ENCODE results near the gene WTAP. TPM values are rescaled to one million over a fixed set of nuclear protein-coding genes. Genes with fewer than 3 reads are reported as not detected.

Gene WTAP
- total RNA-seq, 1 donor from 2014 or later: 108 TPM

DNA sequence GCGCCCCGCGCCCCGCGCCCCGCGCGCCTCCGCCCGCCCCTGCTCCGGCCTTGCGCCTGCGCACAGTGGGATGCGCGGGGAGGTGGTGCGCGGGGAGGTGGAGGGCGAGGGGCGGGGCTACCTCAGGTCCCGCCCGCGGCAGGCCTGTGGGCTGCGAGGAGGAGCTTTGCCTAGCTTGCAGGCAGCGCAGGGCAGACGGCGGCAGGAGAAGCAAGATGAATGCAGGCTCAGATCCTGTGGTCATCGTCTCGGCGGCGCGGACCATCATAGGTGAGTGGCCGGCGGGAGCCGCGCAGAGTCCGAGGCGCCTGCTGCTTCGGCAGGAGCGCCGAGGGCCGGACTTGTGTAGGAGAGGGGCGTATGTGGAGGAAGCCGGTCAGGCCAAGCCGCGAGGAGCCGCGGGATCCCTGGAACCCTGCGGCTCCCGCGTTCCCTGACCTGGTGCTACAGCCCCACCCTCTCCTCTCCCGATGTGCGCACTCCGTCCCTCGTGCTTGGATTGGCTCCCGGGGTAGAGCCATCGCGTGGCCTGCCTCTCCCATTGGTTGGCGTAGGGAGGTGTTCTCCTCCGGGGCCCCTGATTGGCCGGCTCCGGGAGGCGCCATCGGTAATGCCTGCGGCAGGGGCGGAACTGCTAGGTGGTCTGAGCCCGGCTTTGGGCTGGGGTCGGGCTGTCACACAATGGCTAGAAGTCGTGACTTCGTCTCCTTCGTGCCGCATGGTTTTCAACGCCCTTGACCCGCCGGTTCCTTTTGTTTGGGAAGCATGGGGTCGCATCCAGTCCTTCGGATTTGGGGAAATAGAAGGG lies 34.8 kb downstream of the WTAP start, which contains the start of gene ACAT2:
Gene ACAT2, plus strand, starts transcription at position 173 of the 808 bp plus-strand sequence. Its CDS starts 43 bp downstream, at position 216.
- Mint-ChIP-seq H3K4me1 (ENCODE audit: low read depth, unreplicated experiment) (peaks cover 14% of the 10 kb centered on the region), H3K27ac (ENCODE audit: unreplicated experiment) (peak within 1 kb of the TSS; percentile 84), H3K36me3 (ENCODE audit: unreplicated experiment) (no peaks in the 10 kb centered on the region), H3K9me3 (ENCODE audit: unreplicated experiment) (peaks cover 5% of the 10 kb centered on the region), H3K4me3 (ENCODE audit: unreplicated experiment) (peak within 1 kb of the TSS; percentile 93), H3K27me3 (ENCODE audit: unreplicated experiment) (peaks cover 8% of the 10 kb centered on the region)
- TF ChIP-seq, protein P1, sequence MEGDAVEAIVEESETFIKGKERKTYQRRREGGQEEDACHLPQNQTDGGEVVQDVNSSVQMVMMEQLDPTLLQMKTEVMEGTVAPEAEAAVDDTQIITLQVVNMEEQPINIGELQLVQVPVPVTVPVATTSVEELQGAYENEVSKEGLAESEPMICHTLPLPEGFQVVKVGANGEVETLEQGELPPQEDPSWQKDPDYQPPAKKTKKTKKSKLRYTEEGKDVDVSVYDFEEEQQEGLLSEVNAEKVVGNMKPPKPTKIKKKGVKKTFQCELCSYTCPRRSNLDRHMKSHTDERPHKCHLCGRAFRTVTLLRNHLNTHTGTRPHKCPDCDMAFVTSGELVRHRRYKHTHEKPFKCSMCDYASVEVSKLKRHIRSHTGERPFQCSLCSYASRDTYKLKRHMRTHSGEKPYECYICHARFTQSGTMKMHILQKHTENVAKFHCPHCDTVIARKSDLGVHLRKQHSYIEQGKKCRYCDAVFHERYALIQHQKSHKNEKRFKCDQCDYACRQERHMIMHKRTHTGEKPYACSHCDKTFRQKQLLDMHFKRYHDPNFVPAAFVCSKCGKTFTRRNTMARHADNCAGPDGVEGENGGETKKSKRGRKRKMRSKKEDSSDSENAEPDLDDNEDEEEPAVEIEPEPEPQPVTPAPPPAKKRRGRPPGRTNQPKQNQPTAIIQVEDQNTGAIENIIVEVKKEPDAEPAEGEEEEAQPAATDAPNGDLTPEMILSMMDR (IDR thresholded peaks at IDR 0.05; ENCODE audit: partially characterized antibody, unreplicated experiment): no peak
- DNase-seq: peak; percentile 97

GRCh38 chr6:159762681-159763293 lies 35.5 kb downstream of the WTAP start:
- peak overlapping the region; percentile 93 for H3K4me3 Mint-ChIP-seq (ENCODE audit: unreplicated experiment)
- H3K27ac Mint-ChIP-seq (ENCODE audit: unreplicated experiment): peak overlapping the region; percentile 81
- H3K4me1 Mint-ChIP-seq (ENCODE audit: low read depth, unreplicated experiment): peaks cover 14% of the 10 kb centered on the region
- peaks cover 5% of the 10 kb centered on the region for H3K9me3 Mint-ChIP-seq (ENCODE audit: unreplicated experiment)
- DNase-seq: no peak
- H3K27me3 Mint-ChIP-seq (ENCODE audit: unreplicated experiment): peaks cover 8% of the 10 kb centered on the region
- no peaks in the 10 kb centered on the region for H3K36me3 Mint-ChIP-seq (ENCODE audit: unreplicated experiment)
- TF ChIP-seq, protein P1 (IDR thresholded peaks at IDR 0.05; ENCODE audit: partially characterized antibody, unreplicated experiment): no peak

DNA sequence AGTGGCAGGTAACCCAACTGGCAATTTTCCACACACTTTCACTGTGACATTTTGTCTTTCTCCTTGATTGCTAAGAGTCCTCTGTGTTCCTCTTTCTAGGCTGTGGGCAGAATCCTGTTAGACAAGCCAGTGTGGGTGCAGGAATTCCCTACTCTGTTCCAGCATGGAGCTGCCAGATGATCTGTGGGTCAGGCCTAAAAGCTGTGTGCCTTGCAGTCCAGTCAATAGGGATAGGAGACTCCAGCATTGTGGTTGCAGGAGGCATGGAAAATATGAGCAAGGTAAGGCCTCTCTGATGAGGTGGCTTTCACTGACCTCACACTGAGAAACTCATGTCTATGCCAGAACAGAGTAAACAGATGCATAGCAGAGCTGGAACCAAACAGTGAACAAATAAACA lies 39.6 kb downstream of the WTAP start:
- no peak overlapping the region for H3K27ac Mint-ChIP-seq (ENCODE audit: unreplicated experiment)
- H3K4me1 Mint-ChIP-seq (ENCODE audit: low read depth, unreplicated experiment): peaks cover 1% of the 10 kb centered on the region
- H3K27me3 Mint-ChIP-seq (ENCODE audit: unreplicated experiment): peaks cover 10% of the 10 kb centered on the region
- H3K9me3 Mint-ChIP-seq (ENCODE audit: unreplicated experiment): peaks cover 6% of the 10 kb centered on the region
- no peak overlapping the region for H3K4me3 Mint-ChIP-seq (ENCODE audit: unreplicated experiment)
- TF ChIP-seq, protein P1 (IDR thresholded peaks at IDR 0.05; ENCODE audit: partially characterized antibody, unreplicated experiment): no peak
- peaks cover 13% of the 10 kb centered on the region for H3K36me3 Mint-ChIP-seq (ENCODE audit: unreplicated experiment)
- no peak for DNase-seq

DNA sequence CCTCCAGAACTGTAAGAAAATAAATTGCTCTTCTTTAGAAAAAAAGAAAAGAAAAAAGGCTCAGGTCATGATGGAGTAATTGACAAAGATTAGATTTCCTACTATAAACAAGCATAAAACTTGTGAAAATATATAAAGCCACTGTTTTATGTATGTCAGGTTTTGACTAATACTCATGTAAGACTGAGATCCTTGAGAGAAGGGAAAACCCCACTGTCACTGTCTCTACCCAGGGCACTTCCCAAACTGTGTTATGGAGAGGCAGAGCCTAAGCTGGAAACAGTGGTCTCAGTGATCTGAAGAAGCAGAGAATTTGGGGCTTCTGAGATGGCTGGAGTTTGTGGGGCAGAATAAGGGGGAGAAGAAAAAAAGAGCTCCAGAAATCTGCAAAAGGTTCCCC lies 42.2 kb downstream of the WTAP start:
- Mint-ChIP-seq H3K36me3 (ENCODE audit: unreplicated experiment) (peaks cover 13% of the 10 kb centered on the region), H3K4me3 (ENCODE audit: unreplicated experiment) (no peak overlapping the region), H3K27me3 (ENCODE audit: unreplicated experiment) (peaks cover 2% of the 10 kb centered on the region), H3K9me3 (ENCODE audit: unreplicated experiment) (peaks cover 4% of the 10 kb centered on the region), H3K4me1 (ENCODE audit: low read depth, unreplicated experiment) (peaks cover 1% of the 10 kb centered on the region), H3K27ac (ENCODE audit: unreplicated experiment) (no peak overlapping the region)
- TF ChIP-seq, protein P1 (IDR thresholded peaks at IDR 0.05; ENCODE audit: partially characterized antibody, unreplicated experiment): no peak
- no peak for DNase-seq

GRCh38 chr6:159772196-159772595 lies 44.9 kb downstream of the WTAP start:
- Mint-ChIP-seq H3K27ac (ENCODE audit: unreplicated experiment) (no peak overlapping the region), H3K9me3 (ENCODE audit: unreplicated experiment) (peaks cover 4% of the 10 kb centered on the region), H3K4me3 (ENCODE audit: unreplicated experiment) (no peak overlapping the region), H3K27me3 (ENCODE audit: unreplicated experiment) (peaks cover 2% of the 10 kb centered on the region), H3K36me3 (ENCODE audit: unreplicated experiment) (peaks cover 13% of the 10 kb centered on the region), H3K4me1 (ENCODE audit: low read depth, unreplicated experiment) (no peaks in the 10 kb centered on the region)
- DNase-seq: no peak
- TF ChIP-seq, protein P1 (IDR thresholded peaks at IDR 0.05; ENCODE audit: partially characterized antibody, unreplicated experiment): no peak
